ENCODE results near the gene APPL1. TPM values are rescaled to one million over a fixed set of nuclear protein-coding genes. Genes with fewer than 3 reads are reported as not detected.

The APPL1 gene
- total and polyA plus RNA-seq, 2 of the 4 experiments (the other 2 are of a cell fraction): 9.6 to 46.2 TPM

DNA sequence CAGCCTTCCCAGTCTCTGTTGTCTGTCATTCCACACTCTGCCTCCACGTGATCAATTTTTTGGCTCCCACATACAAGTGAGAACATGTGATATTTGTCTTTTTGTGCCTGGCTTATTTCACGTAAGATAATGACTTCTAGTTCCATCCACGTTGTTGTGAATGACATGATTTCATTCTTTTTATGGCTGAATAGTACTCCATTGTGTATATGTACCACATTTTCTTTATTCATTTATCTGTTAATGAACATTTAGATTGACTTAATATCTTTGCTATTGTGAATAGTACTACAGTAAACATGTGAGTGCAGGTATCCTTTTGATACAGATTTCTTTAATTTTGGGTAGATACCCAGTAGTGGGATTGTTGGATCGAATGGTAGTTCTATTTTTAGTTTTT, 33.6 kb downstream of the APPL1 start:
- no peak for TF ChIP-seq CEBPB (IDR thresholded peaks at IDR 0.05; ENCODE audit: low read depth, low read length)
- no peak for TF ChIP-seq SMC3 (IDR thresholded peaks at IDR 0.05; ENCODE audit: low read depth, low read length)
- TF ChIP-seq, protein P1, sequence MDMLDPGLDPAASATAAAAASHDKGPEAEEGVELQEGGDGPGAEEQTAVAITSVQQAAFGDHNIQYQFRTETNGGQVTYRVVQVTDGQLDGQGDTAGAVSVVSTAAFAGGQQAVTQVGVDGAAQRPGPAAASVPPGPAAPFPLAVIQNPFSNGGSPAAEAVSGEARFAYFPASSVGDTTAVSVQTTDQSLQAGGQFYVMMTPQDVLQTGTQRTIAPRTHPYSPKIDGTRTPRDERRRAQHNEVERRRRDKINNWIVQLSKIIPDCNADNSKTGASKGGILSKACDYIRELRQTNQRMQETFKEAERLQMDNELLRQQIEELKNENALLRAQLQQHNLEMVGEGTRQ (IDR thresholded peaks at IDR 0.05; ENCODE audit: low read depth, low read length): no peak
- TF ChIP-seq, protein P2, sequence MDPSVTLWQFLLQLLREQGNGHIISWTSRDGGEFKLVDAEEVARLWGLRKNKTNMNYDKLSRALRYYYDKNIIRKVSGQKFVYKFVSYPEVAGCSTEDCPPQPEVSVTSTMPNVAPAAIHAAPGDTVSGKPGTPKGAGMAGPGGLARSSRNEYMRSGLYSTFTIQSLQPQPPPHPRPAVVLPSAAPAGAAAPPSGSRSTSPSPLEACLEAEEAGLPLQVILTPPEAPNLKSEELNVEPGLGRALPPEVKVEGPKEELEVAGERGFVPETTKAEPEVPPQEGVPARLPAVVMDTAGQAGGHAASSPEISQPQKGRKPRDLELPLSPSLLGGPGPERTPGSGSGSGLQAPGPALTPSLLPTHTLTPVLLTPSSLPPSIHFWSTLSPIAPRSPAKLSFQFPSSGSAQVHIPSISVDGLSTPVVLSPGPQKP (IDR thresholded peaks at IDR 0.05; ENCODE audit: borderline replicate concordance, low read depth, low read length): no peak
- TF ChIP-seq RFX5 (IDR thresholded peaks at IDR 0.05; ENCODE audit: low read depth, low read length): no peak
- TF ChIP-seq MXI1 (IDR thresholded peaks at IDR 0.05; ENCODE audit: borderline replicate concordance, low read depth, low read length): no peak
- no peak for TF ChIP-seq RAD21 (IDR thresholded peaks at IDR 0.05; ENCODE audit: low read length)
- TF ChIP-seq FOS (IDR thresholded peaks at IDR 0.05; ENCODE audit: low read depth, low read length): no peak
- TF ChIP-seq NFE2L2 (IDR thresholded peaks at IDR 0.05; ENCODE audit: low read depth, low read length): no peak
- no peak for TF ChIP-seq CHD1 (IDR thresholded peaks at IDR 0.05; ENCODE audit: low read depth, low read length)
- TF ChIP-seq MAFK (IDR thresholded peaks at IDR 0.05; ENCODE audit: low read depth, low read length): no peak
- no peak for TF ChIP-seq RCOR1 (IDR thresholded peaks at IDR 0.05; ENCODE audit: insufficient replicate concordance, low read length)
- TF ChIP-seq, protein P3, sequence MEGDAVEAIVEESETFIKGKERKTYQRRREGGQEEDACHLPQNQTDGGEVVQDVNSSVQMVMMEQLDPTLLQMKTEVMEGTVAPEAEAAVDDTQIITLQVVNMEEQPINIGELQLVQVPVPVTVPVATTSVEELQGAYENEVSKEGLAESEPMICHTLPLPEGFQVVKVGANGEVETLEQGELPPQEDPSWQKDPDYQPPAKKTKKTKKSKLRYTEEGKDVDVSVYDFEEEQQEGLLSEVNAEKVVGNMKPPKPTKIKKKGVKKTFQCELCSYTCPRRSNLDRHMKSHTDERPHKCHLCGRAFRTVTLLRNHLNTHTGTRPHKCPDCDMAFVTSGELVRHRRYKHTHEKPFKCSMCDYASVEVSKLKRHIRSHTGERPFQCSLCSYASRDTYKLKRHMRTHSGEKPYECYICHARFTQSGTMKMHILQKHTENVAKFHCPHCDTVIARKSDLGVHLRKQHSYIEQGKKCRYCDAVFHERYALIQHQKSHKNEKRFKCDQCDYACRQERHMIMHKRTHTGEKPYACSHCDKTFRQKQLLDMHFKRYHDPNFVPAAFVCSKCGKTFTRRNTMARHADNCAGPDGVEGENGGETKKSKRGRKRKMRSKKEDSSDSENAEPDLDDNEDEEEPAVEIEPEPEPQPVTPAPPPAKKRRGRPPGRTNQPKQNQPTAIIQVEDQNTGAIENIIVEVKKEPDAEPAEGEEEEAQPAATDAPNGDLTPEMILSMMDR (conservative IDR thresholded peaks at IDR 0.05; ENCODE audit: low read depth, low read length): no peak
- TF ChIP-seq MAZ (IDR thresholded peaks at IDR 0.05; ENCODE audit: borderline replicate concordance, low read depth, low read length): no peak
- TF ChIP-seq BHLHE40 (IDR thresholded peaks at IDR 0.05; ENCODE audit: low read depth, low read length): no peak
- H2BK120ac ChIP-seq (ENCODE audit: low read depth, low read length): no peak overlapping the region
- DNase-seq (no peak), ATAC-seq (ENCODE audit: low read depth) (no peak)
- no peaks in the 10 kb centered on the region for H3K27me3 ChIP-seq (ENCODE audit: control insufficient read depth, insufficient read depth, low read length)
- no peak overlapping the region for H4K8ac ChIP-seq (ENCODE audit: low read depth in 2 of 2, low read length in 2 of 2)
- dilution Hi-C loops (cut with HindIII; ENCODE audit: low sequenced_read_pairs, unreplicated experiment) (no loop called here), in situ Hi-C loops (cut with MboI; ENCODE audit: low sequenced_read_pairs) (no loop called here), intact Hi-C loops (cut with micrococcal nuclease) (loop anchor here (10.0 kb wide), 1 partner anchor 784 kb away; no protein-coding TSS in a partner anchor)
- no peak overlapping the region for H3K4me2 ChIP-seq (ENCODE audit: low read depth, low read length)
- CTCF ChIA-PET: no interaction called here
- H4K5ac ChIP-seq (ENCODE audit: low read depth, low read length): no peak overlapping the region
- no peak overlapping the region for H3K18ac ChIP-seq (ENCODE audit: low read depth, low read length)
- no TSS peak for BruUV-seq (replicated peaks)
- no peak overlapping the region for H2AFZ ChIP-seq (replicated peaks; ENCODE audit: low read length, poor library complexity)
- H3K27ac ChIP-seq (ENCODE audit: insufficient read depth, low read length): no peak overlapping the region
- no CpG with 5 or more reads among the region's 4 CpGs for WGBS, 2 experiments (ENCODE audit: extremely low coverage in 2 of 2, insufficient read length in 1 of 2)
- H3K56ac ChIP-seq (ENCODE audit: extremely low read depth, insufficient read depth, low read length): no peak overlapping the region
- H2AK9ac ChIP-seq (replicated peaks; ENCODE audit: low read depth, low read length, poor library complexity): no peak overlapping the region
- no peak overlapping the region for H2AK5ac ChIP-seq (ENCODE audit: low read depth, low read length)
- no peak overlapping the region for H3K14ac ChIP-seq (replicated peaks; ENCODE audit: low read depth, low read length)
- no peak overlapping the region for H3K4me3 ChIP-seq (ENCODE audit: insufficient read depth, low read depth, low read length)
- H3K79me1 ChIP-seq (ENCODE audit: low read depth in 1 of 2, low read length in 2 of 2): no peaks in the 10 kb centered on the region
- H2BK15ac ChIP-seq (ENCODE audit: low read depth, low read length): no peak overlapping the region
- H3K23ac ChIP-seq (ENCODE audit: low read depth, low read length): no peak overlapping the region
- no peaks in the 10 kb centered on the region for H3K9me3 ChIP-seq (ENCODE audit: control insufficient read depth, insufficient read depth, low read length)
- no peaks in the 10 kb centered on the region for H4K20me1 ChIP-seq (ENCODE audit: insufficient read depth, low read length)
- H3K36me3 ChIP-seq (ENCODE audit: control insufficient read depth, insufficient read depth, low read length): peaks cover 23% of the 10 kb centered on the region
- no peak overlapping the region for H2BK20ac ChIP-seq (ENCODE audit: low read depth, low read length)
- no peak overlapping the region for H3K9ac ChIP-seq (ENCODE audit: low read depth, low read length)
- no peak overlapping the region for H2BK5ac ChIP-seq (ENCODE audit: low read depth, low read length, poor library complexity, severe bottlenecking)
- H3K9me1 ChIP-seq (ENCODE audit: insufficient read depth, low read length): no peaks in the 10 kb centered on the region
- no peak overlapping the region for H4K91ac ChIP-seq (ENCODE audit: insufficient read depth, low read depth, low read length)
- H3K4ac ChIP-seq (ENCODE audit: low read depth, low read length): no peak overlapping the region
- POLR2A ChIA-PET (ENCODE audit: unreplicated experiment): no interaction called here
- no peaks in the 10 kb centered on the region for H3K4me1 ChIP-seq (ENCODE audit: control insufficient read depth, insufficient read depth, low read length)

All from IMR-90 (cell line).